HepG2 (cell line): ENCODE results near the gene CTDSP2. TPM values are rescaled to one million over a fixed set of nuclear protein-coding genes. Genes with fewer than 3 reads are reported as not detected.

Experiments used
- ATAC-seq: fragments of 200-7000 bp; cut with Tn5 transposase; 3 replicates; pipeline ENCODE4 v1.9.1; 2020; ENCODE audit warnings: mild to moderate bottlenecking, moderate library complexity
- BruUV-seq: library from RNA; stranded (reverse); fragments of 400-500 nt; replicated peaks from 2 replicates; lab custom pipeline; 2021; lab: Mats Ljungman, UMichigan
- CTCF ChIA-PET: fragments of 300-600 bp; formaldehyde crosslinking; extraction: SDS; loops from one replicate; lab custom pipeline; 2021; ENCODE audit warnings: low total read pairs, inconsistent platforms, low intra/inter-chr PET ratio; lab: Yijun Ruan, JAX
- POLR2A ChIA-PET: fragments of 350-600 bp; sonication (Branson Sonifier 250); formaldehyde crosslinking; loops from one replicate; lab custom pipeline; 2020; ENCODE audit warnings: antibody characterized with exemption, inconsistent platforms; lab: Yijun Ruan, JAX
- DNase-seq: peaks from one replicate; pipeline ENCODE4 v3.0.0-alpha.2; 2015; ENCODE audit warnings: low spot score
- FAIRE-seq: peaks from 3 replicates; lab custom pipeline; 2011; peaks lifted over from hg19 to GRCh38; lab: Jason Lieb, UNC
- H2AFZ ChIP-seq: one replicate; pipeline ENCODE4 v1.6.1; 2011; ENCODE audit warnings: low read length, inconsistent platforms
- H3K27ac ChIP-seq: fragments of 300-600 bp; 3 replicates; pipeline ENCODE4 v1.8.0; 2011; ENCODE audit warnings: mixed run types, mild to moderate bottlenecking, mixed read lengths, low read length, inconsistent platforms; ENCODE audit not compliant: insufficient read depth; ENCODE audit errors: extremely low read length
- H3K27me3 ChIP-seq, 2 experiments: fragments of 200-600 bp in 1 of 2; 2 replicates in 1 of 2; 3 replicates in 1 of 2; pipeline versions ENCODE4 v1.6.0 to v1.8.0; 2011; ENCODE audit warnings: low read length in 2 of 2, mild to moderate bottlenecking in 2 of 2, moderate library complexity in 2 of 2, inconsistent platforms in 1 of 2; ENCODE audit not compliant: insufficient read depth in 2 of 2, control insufficient read depth in 1 of 2
- H3K36me3 ChIP-seq, 2 experiments: fragments of 200-600 bp in 1 of 2; replicated peaks in 1 of 2; 2 replicates in 1 of 2; 3 replicates in 1 of 2; pipeline versions ENCODE4 v1.5.1 to v1.8.0; 2011; ENCODE audit warnings: low read length in 2 of 2, inconsistent platforms in 1 of 2; ENCODE audit not compliant: insufficient read depth in 2 of 2, control insufficient read depth in 1 of 2
- H3K4me1 ChIP-seq: 2 replicates; pipeline ENCODE4 v1.5.1; 2012; ENCODE audit warnings: low read length, inconsistent platforms; ENCODE audit not compliant: insufficient read depth
- H3K4me2 ChIP-seq: 2 replicates; pipeline ENCODE4 v1.6.0; 2011; ENCODE audit warnings: low read depth, low read length, inconsistent platforms
- H3K4me3 ChIP-seq, 3 experiments: fragments of 200-600 bp in 1 of 3; sonication (generic), shearing (Covaris generic) in 1 of 3; replicated peaks in 1 of 3; 2 replicates each; pipeline ENCODE4 v1.5.1; 2011 to 2016; ENCODE audit warnings: low read length in 3 of 3, inconsistent platforms in 2 of 3, low read depth in 2 of 3, mild to moderate bottlenecking in 2 of 3, control low read depth in 1 of 3, mixed read lengths in 1 of 3; ENCODE audit not compliant: insufficient read depth in 1 of 3
- H3K79me2 ChIP-seq: one replicate; pipeline ENCODE4 v1.6.1; 2011; ENCODE audit warnings: low read length, inconsistent platforms; ENCODE audit not compliant: insufficient read depth
- H3K9ac ChIP-seq: 2 replicates; pipeline ENCODE4 v1.6.0; 2011; ENCODE audit warnings: mild to moderate bottlenecking, low read depth, low read length, inconsistent platforms; ENCODE audit not compliant: insufficient read depth
- H3K9me3 ChIP-seq: 2 replicates; pipeline ENCODE4 v1.5.1; 2012; ENCODE audit warnings: mild to moderate bottlenecking, low read length
- H4K20me1 ChIP-seq: 2 replicates; pipeline ENCODE4 v1.6.0; 2011; ENCODE audit warnings: inconsistent platforms, mild to moderate bottlenecking, low read length, moderate library complexity; ENCODE audit not compliant: insufficient read depth
- FOSL1 ChIP-seq: sonication (generic); formaldehyde crosslinking; IDR thresholded peaks from 2 replicates; pipeline ENCODE4 v1.9.0; 2021; ENCODE audit warnings: missing genetic modification reagents, borderline replicate concordance
- KLF11 ChIP-seq: IDR thresholded peaks from 2 replicates; pipeline ENCODE4 v1.6.1; 2016; ENCODE audit warnings: missing compliant biosample characterization
- PHF5A ChIP-seq: IDR thresholded peaks from one replicate; pipeline ENCODE4 v1.6.1; 2018; ENCODE audit warnings: low read depth, missing genetic modification reagents; ENCODE audit not compliant: unreplicated experiment
- REPIN1 ChIP-seq: sonication (generic); formaldehyde crosslinking; IDR thresholded peaks from 2 replicates; pipeline ENCODE4 v1.8.0; 2022; ENCODE audit warnings: missing genetic modification reagents, low read depth, mild to moderate bottlenecking, borderline replicate concordance
- RFX5 ChIP-seq: IDR thresholded peaks from 2 replicates; pipeline ENCODE4 v1.6.1; 2011; ENCODE audit warnings: low read depth, low read length, improper control_type of control experiment
- SMAD3 ChIP-seq: sonication (generic); formaldehyde crosslinking; IDR thresholded peaks from 2 replicates; pipeline ENCODE4 v1.4.0; 2020; ENCODE audit warnings: missing genetic modification reagents
- SP140L ChIP-seq: sonication (generic); formaldehyde crosslinking; IDR thresholded peaks from 2 replicates; pipeline ENCODE4 v1.4.0; 2020; ENCODE audit warnings: missing genetic modification reagents, borderline replicate concordance
- STAT6 ChIP-seq: sonication (generic); formaldehyde crosslinking; IDR thresholded peaks from 2 replicates; pipeline ENCODE4 v1.4.0; 2020; ENCODE audit warnings: missing genetic modification reagents, mild to moderate bottlenecking, borderline replicate concordance
- ZBTB14 ChIP-seq: sonication (generic); formaldehyde crosslinking; IDR thresholded peaks from 2 replicates; pipeline ENCODE4 v1.4.0; 2020; ENCODE audit warnings: missing genetic modification reagents
- ZNF775 ChIP-seq: sonication (generic); formaldehyde crosslinking; IDR thresholded peaks from 2 replicates; pipeline ENCODE4 v1.4.0; 2020; ENCODE audit warnings: missing genetic modification reagents, mild to moderate bottlenecking, moderate library complexity, borderline replicate concordance
- ZNF850 ChIP-seq: sonication (generic); formaldehyde crosslinking; conservative IDR thresholded peaks from 2 replicates; pipeline ENCODE4 v1.9.0; 2021; ENCODE audit warnings: mild to moderate bottlenecking, missing genetic modification reagents
- WGBS: methylation state at CpG from one replicate; pipeline ENCODE4 v1.1.6; 2017; ENCODE audit warnings: low lambda C conversion rate; 5-methylcytosine and 5-hydroxymethylcytosine counted together
- in situ Hi-C: cut with HindIII; loops from 2 replicates; pipeline ENCODE4 v1.10.0; 2017; ENCODE audit warnings: low pct_unique_long_range_greater_than_20kb; ENCODE audit not compliant: extremely low pct_ligation_motif_present
- intact Hi-C: fragments of 100-400 bp; cut with micrococcal nuclease; formaldehyde crosslinking; loops from one replicate; pipeline ENCODE4 v1.10.0; 2022; ENCODE audit not compliant: unreplicated experiment
- polyA plus RNA-seq, 8 experiments: library from polyadenylated mRNA; depleted of rRNA in 3 of 8; stranded (reverse) in 7 of 8; unstranded in 1 of 8; fragments of >200 nt; fragmentation: Illumina TruSeq in 4 of 8; extraction: Trizol in 4 of 8; gene quantifications; 2 replicates each; pipeline versions ENCODE4 v1.2.1 to v1.2.3, GENCODE V29; 2011 to 2016; ENCODE audit warnings: low read depth in 4 of 8, missing spikeins in 1 of 8, mixed read lengths in 1 of 8; ENCODE audit not compliant: insufficient read depth in 1 of 8
- total RNA-seq, 5 experiments: library from RNA; depleted of rRNA; stranded (reverse); fragments of >200 nt; fragmentation: Illumina TruSeq; extraction: Trizol; gene quantifications; 2 replicates each; pipeline ENCODE4 v1.2.3, GENCODE V29; 2016; ENCODE audit warnings: low read depth in 1 of 5

CTDSP2 gene
- total and polyA plus RNA-seq, 2 of the 13 experiments (the other 11 are each of a cell fraction or from before 2014, with no cell fraction given): 38.1 to 82.5 TPM

- intact Hi-C loops: no loop called here
- Histone ChIP-seq H4K20me1 (0 out of 2 replicates have a peak, but pooled peaks cover 3% of the 10 kb centered on the region), H3K4me2 (no peak overlapping the region), H3K79me2 (no peaks in the 10 kb centered on the region), H3K4me3 (no peak overlapping the region)
- 91% methylated on average over 7 of the region's 9 CpGs for WGBS
- CTCF ChIA-PET: no interaction called here
- no peak for ATAC-seq
- no peak for TF ChIP-seq STAT6 (CRISPR knock-in tag)
- no peak for TF ChIP-seq ZNF850 (CRISPR knock-in tag)
- no peak for TF ChIP-seq SMAD3 (CRISPR knock-in tag)
- TF ChIP-seq PHF5A (CRISPR knock-in tag): no peak
- no peak for TF ChIP-seq ZBTB14 (CRISPR knock-in tag)
- TF ChIP-seq REPIN1: no peak
- no peak for TF ChIP-seq ZNF775 (CRISPR knock-in tag)
- no peak for TF ChIP-seq SP140L (CRISPR knock-in tag)
- TF ChIP-seq FOSL1: no peak
- TF ChIP-seq KLF11 (CRISPR knock-in tag): no peak
- TF ChIP-seq RFX5: no peak
- TF ChIP-seq, all 625 proteins: peak for 0
- Histone ChIP-seq H3K36me3 (peaks cover 3 to 9% of the 10 kb centered on the region in 2 experiments; a peak in 3 of 5 replicates), H3K9me3 (no peaks in the 10 kb centered on the region), H3K4me1 (peaks cover 7% of the 10 kb centered on the region; the same call in 1 of the 2 replicates), H3K27me3 (no peaks in the 10 kb centered on the region), H3K27ac (no peak overlapping the region), H3K9ac (no peak overlapping the region), H2AFZ (no peak overlapping the region)
- BruUV-seq: no TSS peak
- no peak for DNase-seq
- FAIRE-seq: no peak
- in situ Hi-C loops: no loop called here
- POLR2A ChIA-PET: no interaction called here
Observed at GRCh38 chr12:57807285-57807684, 39.2 kb downstream of the CTDSP2 start.
